K562 treated with DMSO at 1 percent for 24 hours (cell line): Measurements from ENCODE around the gene MAPK11. TPM values are rescaled to one million over a fixed set of nuclear protein-coding genes. Genes with fewer than 3 reads are reported as not detected.

Source experiments
- total RNA-seq: library from RNA; unstranded; fragments of 300-600 nt; gene quantifications from 2 replicates; pipeline ENCODE4 v1.2.3, GENCODE V29; 2022; ENCODE audit warnings: low read depth; ENCODE audit not compliant: insufficient read depth

The MAPK11 gene
- total RNA-seq, result 7.6 and 10.1 TPM in 2 replicates

GRCh38 chr22:50269970-50270665 is at the start of gene MAPK11:
Gene MAPK11 (minus strand): TSS chr22:50270380. CDS start chr22:50270292, 88 bp downstream.

GRCh38 chr22:50306753-50307749 is 36.9 kb upstream of the MAPK11 start, which contains the start of gene PLXNB2:
Gene PLXNB2 (minus strand): TSS chr22:50307646. CDS start chr22:50290584, 17,062 bp downstream.

GRCh38 chr22:50261615-50262459 is 8.3 kb downstream of the MAPK11 start, which contains the start of gene MAPK12:
Gene MAPK12 (minus strand): TSS chr22:50261683. CDS start chr22:50261509, 174 bp downstream.

GRCh38 chr22:50250555-50251476 is 19.4 kb downstream of the MAPK11 start, which contains the start of gene HDAC10:
Gene HDAC10 (minus strand): TSS chr22:50251265. CDS start chr22:50251032, 233 bp downstream.

GRCh38 chr22:50244420-50245213 is 25.6 kb downstream of the MAPK11 start, which contains the start of gene TUBGCP6:
Gene TUBGCP6 (minus strand): TSS chr22:50245023. CDS start chr22:50244459, 564 bp downstream.

Other genes starting within 250 kb of the MAPK11 start
- gene TTLL8, start 212.1 kb downstream of the MAPK11 start, total RNA-seq, result not detected in 2 replicates
- gene MLC1, start 185.0 kb downstream of the MAPK11 start, total RNA-seq, result 0.35 and 0.38 TPM in 2 replicates
- gene MOV10L1, start 180.4 kb downstream of the MAPK11 start, total RNA-seq, result 0.09 TPM in 1 of 2 replicates, not detected in the other
- 38.0 and 42.2 TPM in 2 replicates for gene PANX2, start 99.6 kb downstream of the MAPK11 start, total RNA-seq
- gene TRABD, start 84.5 kb downstream of the MAPK11 start, total RNA-seq, result 56.0 and 65.4 TPM in 2 replicates
- gene SELENOO, start 69.4 kb downstream of the MAPK11 start, total RNA-seq, result 40.8 and 51.9 TPM in 2 replicates
- gene TUBGCP6, start 25.4 kb downstream of the MAPK11 start, total RNA-seq, result 29.5 and 37.4 TPM in 2 replicates
- 34.8 and 39.7 TPM in 2 replicates for gene HDAC10, start 19.1 kb downstream of the MAPK11 start, total RNA-seq
- 26.2 and 28.0 TPM in 2 replicates for gene MAPK12, start 8.7 kb downstream of the MAPK11 start, total RNA-seq
- gene PLXNB2, start 37.3 kb upstream of the MAPK11 start, total RNA-seq, result 34.9 and 38.8 TPM in 2 replicates
- 2.9 and 3.5 TPM in 2 replicates for gene DENND6B, start 56.6 kb upstream of the MAPK11 start, total RNA-seq
- gene PPP6R2, start 72.9 kb upstream of the MAPK11 start, total RNA-seq, result 61.9 and 66.5 TPM in 2 replicates
- gene SBF1, start 204.7 kb upstream of the MAPK11 start, total RNA-seq, result 69.1 and 76.1 TPM in 2 replicates
- gene ADM2, start 211.2 kb upstream of the MAPK11 start, total RNA-seq, result 12.9 and 14.0 TPM in 2 replicates
- not detected in 2 replicates for gene MIOX, start 216.5 kb upstream of the MAPK11 start, total RNA-seq
- gene LMF2, start 237.3 kb upstream of the MAPK11 start, total RNA-seq, result 72.9 and 74.8 TPM in 2 replicates
- 67.3 and 87.7 TPM in 2 replicates for gene NCAPH2, start 237.8 kb upstream of the MAPK11 start, total RNA-seq